Mesenchymal stem cell (in vitro differentiated cells and primary cell): ENCODE data around the gene ASIC2.

Experiments
- DNase-seq: peaks from one replicate; pipeline ENCODE4 v3.0.0-alpha.2; 2013
- H2AFZ ChIP-seq: one replicate; pipeline ENCODE4 v1.6.1; 2013; ENCODE audit warnings: low read depth, mild to moderate bottlenecking, control low read depth, inconsistent platforms, low read length, moderate library complexity
- H2AK5ac ChIP-seq: 2 replicates; pipeline ENCODE4 v1.6.1; 2013; ENCODE audit warnings: low read length, moderate library complexity, mild to moderate bottlenecking, inconsistent platforms; ENCODE audit not compliant: severe bottlenecking
- H2BK120ac ChIP-seq: one replicate; pipeline ENCODE4 v1.6.1; 2013; ENCODE audit warnings: low read depth, mild to moderate bottlenecking, inconsistent platforms, low read length, moderate library complexity
- H2BK12ac ChIP-seq, 2 experiments: one replicate each; pipeline ENCODE4 v1.6.1; 2013; ENCODE audit warnings: inconsistent platforms in 2 of 2, low read length in 2 of 2, mild to moderate bottlenecking in 2 of 2, moderate library complexity in 2 of 2, control low read depth in 1 of 2
- H2BK15ac ChIP-seq: one replicate; pipeline ENCODE4 v1.6.1; 2013; ENCODE audit warnings: mild to moderate bottlenecking, low read depth, inconsistent platforms; ENCODE audit not compliant: poor library complexity, severe bottlenecking
- H2BK5ac ChIP-seq: 2 replicates; pipeline ENCODE4 v1.6.1; 2013; ENCODE audit warnings: low read depth, mild to moderate bottlenecking, low read length, control low read depth, inconsistent platforms; ENCODE audit not compliant: poor library complexity, severe bottlenecking
- H3K14ac ChIP-seq, 2 experiments: one replicate each; pipeline ENCODE4 v1.6.1; 2013; ENCODE audit warnings: inconsistent platforms in 2 of 2, low read length in 2 of 2, control low read depth in 1 of 2, mild to moderate bottlenecking in 1 of 2, moderate library complexity in 1 of 2
- H3K18ac ChIP-seq, 2 experiments: one replicate each; pipeline ENCODE4 v1.6.1; 2013; ENCODE audit warnings: inconsistent platforms in 2 of 2, low read length in 2 of 2, control low read depth in 1 of 2, low read depth in 1 of 2, mild to moderate bottlenecking in 1 of 2
- H3K23ac ChIP-seq, 2 experiments: one replicate each; pipeline ENCODE4 v1.6.1; 2013; ENCODE audit warnings: inconsistent platforms in 2 of 2, low read length in 2 of 2, mild to moderate bottlenecking in 2 of 2, moderate library complexity in 2 of 2, control low read depth in 1 of 2
- H3K27ac ChIP-seq: 2 replicates; pipeline ENCODE4 v1.5.1; 2013; ENCODE audit warnings: mild to moderate bottlenecking, moderate library complexity, low read length, control low read depth, inconsistent platforms; ENCODE audit not compliant: poor library complexity, severe bottlenecking
- H3K27me3 ChIP-seq, 2 experiments: 2 replicates each; pipeline versions ENCODE4 v1.6.1 to v1.7.0; 2013; ENCODE audit warnings: low read length in 2 of 2, mild to moderate bottlenecking in 2 of 2, moderate library complexity in 2 of 2, control low read depth in 1 of 2, inconsistent platforms in 1 of 2; ENCODE audit not compliant: control insufficient read depth in 1 of 2, insufficient read depth in 1 of 2
- H3K36me3 ChIP-seq, 2 experiments: 2 replicates each; pipeline versions ENCODE4 v1.6.1 to v1.7.0; 2013; ENCODE audit warnings: low read length in 2 of 2, control low read depth in 1 of 2, inconsistent platforms in 1 of 2, low read depth in 1 of 2, mild to moderate bottlenecking in 1 of 2; ENCODE audit not compliant: insufficient read depth in 2 of 2, control insufficient read depth in 1 of 2
- H3K4ac ChIP-seq, 2 experiments: one replicate each; pipeline ENCODE4 v1.6.1; 2013; ENCODE audit warnings: inconsistent platforms in 2 of 2, low read length in 2 of 2, mild to moderate bottlenecking in 2 of 2, moderate library complexity in 2 of 2, control low read depth in 1 of 2, low read depth in 1 of 2
- H3K4me1 ChIP-seq: 2 replicates; pipeline ENCODE4 v1.6.1; 2013; ENCODE audit warnings: low read depth, low read length, control low read depth; ENCODE audit not compliant: control insufficient read depth, insufficient read depth
- H3K4me2 ChIP-seq: 2 replicates; pipeline ENCODE4 v1.6.1; 2013; ENCODE audit warnings: low read length, mild to moderate bottlenecking, inconsistent platforms; ENCODE audit not compliant: poor library complexity, severe bottlenecking
- H3K4me3 ChIP-seq, 2 experiments: 2 replicates each; pipeline versions ENCODE4 v1.5.1 to v1.7.0; 2013; ENCODE audit warnings: low read length in 2 of 2, mild to moderate bottlenecking in 2 of 2, control low read depth in 1 of 2, low read depth in 1 of 2; ENCODE audit not compliant: insufficient read depth in 1 of 2
- H3K79me1 ChIP-seq: replicated peaks from 2 replicates; pipeline ENCODE4 v1.6.1; 2013; ENCODE audit warnings: mild to moderate bottlenecking, control low read depth, low read length, inconsistent platforms; ENCODE audit not compliant: poor library complexity, severe bottlenecking
- H3K9ac ChIP-seq: 2 replicates; pipeline ENCODE4 v1.7.0; 2013; ENCODE audit warnings: mild to moderate bottlenecking, low read length, moderate library complexity
- H3K9me3 ChIP-seq: 2 replicates; pipeline ENCODE4 v1.7.0; 2013; ENCODE audit warnings: mild to moderate bottlenecking, low read length; ENCODE audit not compliant: control insufficient read depth
- H4K8ac ChIP-seq: one replicate; pipeline ENCODE4 v1.6.1; 2013; ENCODE audit warnings: inconsistent platforms, mild to moderate bottlenecking, low read length, moderate library complexity
- H4K91ac ChIP-seq: one replicate; pipeline ENCODE4 v1.6.1; 2013; ENCODE audit warnings: mild to moderate bottlenecking, low read length, inconsistent platforms
- WGBS: methylation state at CpG from one replicate; pipeline ENCODE4 v1.1.7; 2013; ENCODE audit warnings: mixed read lengths; 5-methylcytosine and 5-hydroxymethylcytosine counted together

Gene ASIC2

GRCh38 chr17:33297643-33298042 is 4.5 kb upstream of the ASIC2 start:
- H2BK5ac ChIP-seq = no peak overlapping the region

GRCh38 chr17:33294994-33295393 is 1.9 kb upstream of the ASIC2 start:
- Histone ChIP-seq H3K27ac (no peak overlapping the region), H2BK5ac (no peak overlapping the region), H3K23ac (no peak overlapping the region), H3K14ac (no peak overlapping the region), H3K4ac (no peak overlapping the region), H3K79me1 (no peaks in the 10 kb centered on the region), H3K9ac (no peak overlapping the region), H3K9me3 (peaks cover 8% of the 10 kb centered on the region), H3K27me3 (peaks cover 36 to 71% of the 10 kb centered on the region in 2 experiments), H2BK12ac (no peak overlapping the region), H3K4me1 (peaks cover 16% of the 10 kb centered on the region), H2AK5ac (no peak overlapping the region), H3K18ac (no peak overlapping the region), H2BK15ac (no peak overlapping the region), H4K91ac (no peak overlapping the region), H2AFZ (no peak overlapping the region), H2BK120ac (no peak overlapping the region), H4K8ac (no peak overlapping the region), H3K4me2 (no peak overlapping the region), H3K36me3 (no peaks in the 10 kb centered on the region), H3K4me3 (no peak overlapping the region)
- no peak for DNase-seq
- 5% methylated on average over 1 of the region's 1 CpG for WGBS

More at GRCh38 chr17:33297643-33298042, 4.5 kb upstream of the ASIC2 start:
- H4K91ac ChIP-seq = no peak overlapping the region
- H2BK12ac ChIP-seq = no peak overlapping the region
- no peak overlapping the region for H2AFZ ChIP-seq
- no peak overlapping the region for H3K27ac ChIP-seq
- H3K9ac ChIP-seq = no peak overlapping the region
- no peak overlapping the region for H3K4me3 ChIP-seq
- H3K4ac ChIP-seq = no peak overlapping the region
- no peak overlapping the region for H3K18ac ChIP-seq
- no peak overlapping the region for H2BK120ac ChIP-seq
- H2BK15ac ChIP-seq = no peak overlapping the region
- H4K8ac ChIP-seq = no peak overlapping the region
- peaks cover 8% of the 10 kb centered on the region for H3K9me3 ChIP-seq
- no peak overlapping the region for H3K4me2 ChIP-seq
- no peak overlapping the region for H3K14ac ChIP-seq
- no peak for DNase-seq
- H3K23ac ChIP-seq = no peak overlapping the region
- peaks cover 4% of the 10 kb centered on the region for H3K4me1 ChIP-seq
- 80% methylated on average over 1 of the region's 4 CpGs for WGBS
- H2AK5ac ChIP-seq = no peak overlapping the region
- H3K27me3 ChIP-seq = peaks cover 21 to 63% of the 10 kb centered on the region in 2 experiments
- no peaks in the 10 kb centered on the region for H3K36me3 ChIP-seq
- H3K79me1 ChIP-seq = no peaks in the 10 kb centered on the region

- no peak overlapping the region for H3K18ac ChIP-seq
- H3K4me1 ChIP-seq = peaks cover 16% of the 10 kb centered on the region
- no peak overlapping the region for H4K8ac ChIP-seq
- peak overlapping the region; percentile 17 for H2BK15ac ChIP-seq
- H3K36me3 ChIP-seq = no peaks in the 10 kb centered on the region
- H4K91ac ChIP-seq = no peak overlapping the region
- H3K79me1 ChIP-seq = no peaks in the 10 kb centered on the region
- no peak overlapping the region for H2AK5ac ChIP-seq
- peak overlapping the region; percentile 72 for H2AFZ ChIP-seq
- DNase-seq = peak; percentile 58
- no peak overlapping the region for H3K14ac ChIP-seq
- peaks cover 36 to 91% of the 10 kb centered on the region in 2 experiments for H3K27me3 ChIP-seq
- H3K23ac ChIP-seq = peak overlapping the region in 1 of 2 experiments; percentile 10
- under 1% methylated on average over 58 of the region's 72 CpGs for WGBS
- H2BK120ac ChIP-seq = peak overlapping the region; percentile 68
- no peak overlapping the region for H3K27ac ChIP-seq
- H3K9me3 ChIP-seq = no peaks in the 10 kb centered on the region
- peak overlapping the region in 1 of 2 experiments; percentile 45 for H3K4me3 ChIP-seq
- H2BK5ac ChIP-seq = no peak overlapping the region
- H3K9ac ChIP-seq = no peak overlapping the region
- H3K4ac ChIP-seq = peak overlapping the region; percentile 18 to 49
- H2BK12ac ChIP-seq = peak overlapping the region in 1 of 2 experiments; percentile 61
- H3K4me2 ChIP-seq = peak overlapping the region; percentile 92
Measured at GRCh38 chr17:33292201-33292980, 704 bp downstream of the ASIC2 start.
